HCT116 (cell line): ENCODE results near the gene KIF13A. TPM values are rescaled to one million over a fixed set of nuclear protein-coding genes. Genes with fewer than 3 reads are reported as not detected.

Source experiments
- ATAC-seq: fragments of 200-7000 bp; cut with Tn5 transposase; 2 replicates; pipeline ENCODE4 v1.9.1; 2020; ENCODE audit warnings: mild to moderate bottlenecking, moderate library complexity
- BruUV-seq: library from RNA; stranded (reverse); fragments of 400-500 nt; replicated peaks from 2 replicates; lab custom pipeline; 2021; lab: Mats Ljungman, UMichigan
- CTCF ChIA-PET: fragments of 300-600 bp; sonication (Branson Sonifier 250); formaldehyde crosslinking; loops from one replicate; lab custom pipeline; 2021; ENCODE audit warnings: antibody characterized with exemption; lab: Charles Lee
- POLR2A ChIA-PET: fragments of 300-600, 350-600 bp; sonication (Branson Sonifier 250); formaldehyde crosslinking; loops from one replicate; lab custom pipeline; 2021; ENCODE audit warnings: antibody characterized with exemption; lab: Charles Lee
- RAD21 ChIA-PET, 2 experiments: fragments of 300-600 bp; sonication (Branson Sonifier 250); formaldehyde crosslinking; loops; one replicate each; lab custom pipeline; 2023; ENCODE audit warnings: low total read pairs in 2 of 2; ENCODE audit not compliant: uncharacterized antibody in 2 of 2, unreplicated experiment in 2 of 2, low non-redundant PET in 1 of 2; lab: Charles Lee
- DNase-seq: peaks from one replicate; pipeline ENCODE4 v3.0.0-alpha.2; 2010; ENCODE audit warnings: low read depth, low spot score
- H2AFZ ChIP-seq: fragments of 200-600 bp; shearing (Covaris generic), sonication (generic); 2 replicates; pipeline ENCODE4 v1.6.1; 2017; ENCODE audit warnings: low read depth, mixed run types, mixed read lengths, antibody characterized with exemption, low read length; ENCODE audit not compliant: poor library complexity, severe bottlenecking
- H3K27ac ChIP-seq: 2 replicates; pipeline ENCODE4 v1.5.1; 2012; ENCODE audit warnings: low read depth, low read length
- H3K27me3 ChIP-seq: fragments of 200-600 bp; sonication (generic); 2 replicates; pipeline ENCODE4 v1.6.1; 2016; ENCODE audit warnings: mixed run types, low read length, mixed read lengths; ENCODE audit not compliant: insufficient read depth
- H3K36me3 ChIP-seq, 2 experiments: fragments of 200-500 bp in 1 of 2; fragments of 200-600 bp in 1 of 2; sonication (Bioruptor generic) in 1 of 2; sonication (generic) in 1 of 2; 2 replicates each; pipeline versions ENCODE4 v1.5.1 to v1.6.1; 2014 to 2016; ENCODE audit warnings: low read length in 2 of 2, inconsistent platforms in 1 of 2, mixed read lengths in 1 of 2, mixed run types in 1 of 2; ENCODE audit not compliant: insufficient read depth in 2 of 2, control insufficient read depth in 1 of 2
- H3K4me1 ChIP-seq, 2 experiments: fragments of 200-600 bp in 1 of 2; sonication (generic) in 1 of 2; 2 replicates each; pipeline versions ENCODE4 v1.5.1 to v1.6.1; 2012 to 2017; ENCODE audit warnings: low read length in 2 of 2, inconsistent platforms in 1 of 2, mild to moderate bottlenecking in 1 of 2, mixed read lengths in 1 of 2, mixed run types in 1 of 2, moderate library complexity in 1 of 2; ENCODE audit not compliant: insufficient read depth in 2 of 2, control insufficient read depth in 1 of 2
- H3K4me2 ChIP-seq: fragments of 200-600 bp; sonication (generic); 2 replicates; pipeline ENCODE4 v1.6.1; 2017; ENCODE audit warnings: mixed run types, low read length, mixed read lengths
- H3K4me3 ChIP-seq, 2 experiments: fragments of 200-600 bp in 1 of 2; sonication (generic) in 1 of 2; replicated peaks in 1 of 2; 2 replicates each; pipeline ENCODE4 v1.5.1; 2011 to 2016; ENCODE audit warnings: low read length in 2 of 2, control low read depth in 1 of 2, low read depth in 1 of 2, mild to moderate bottlenecking in 1 of 2, mixed read lengths in 1 of 2, mixed run types in 1 of 2
- H3K79me2 ChIP-seq: fragments of 200-600 bp; sonication (generic); 2 replicates; pipeline ENCODE4 v1.6.1; 2017; ENCODE audit warnings: mild to moderate bottlenecking, mixed run types, low read length, moderate library complexity, mixed read lengths; ENCODE audit not compliant: insufficient read depth
- H3K9ac ChIP-seq: fragments of 200-600 bp; sonication (generic); 2 replicates; pipeline ENCODE4 v1.6.1; 2016; ENCODE audit warnings: low read length, mixed read lengths
- H3K9me2 ChIP-seq: fragments of 200-600 bp; sonication (generic), shearing (Covaris generic); 2 replicates; pipeline ENCODE4 v1.6.1; 2017; ENCODE audit warnings: mixed run types, mild to moderate bottlenecking, moderate library complexity; ENCODE audit not compliant: insufficient read depth
- H3K9me3 ChIP-seq, 2 experiments: fragments of 200-500 bp in 1 of 2; fragments of 200-600 bp in 1 of 2; sonication (Bioruptor generic) in 1 of 2; sonication (generic) in 1 of 2; 2 replicates each; pipeline ENCODE4 v1.6.1; 2014 to 2017; ENCODE audit warnings: low read length in 2 of 2, mixed read lengths in 2 of 2, inconsistent platforms in 1 of 2, low read depth in 1 of 2, mild to moderate bottlenecking in 1 of 2, mixed run types in 1 of 2, moderate library complexity in 1 of 2; ENCODE audit not compliant: control insufficient read depth in 1 of 2, insufficient read depth in 1 of 2
- H4K20me1 ChIP-seq: fragments of 200-600 bp; sonication (generic), shearing (Covaris generic); 2 replicates; pipeline ENCODE4 v1.6.1; 2017; ENCODE audit warnings: mixed run types, mild to moderate bottlenecking, moderate library complexity; ENCODE audit not compliant: insufficient read depth
- ELF1 ChIP-seq: IDR thresholded peaks from 2 replicates; pipeline ENCODE4 v1.6.1; 2012; ENCODE audit warnings: low read depth, borderline replicate concordance
- SRF ChIP-seq: IDR thresholded peaks from 2 replicates; pipeline ENCODE4 v1.6.1; 2012; ENCODE audit warnings: low read depth
- intact Hi-C: fragments of 100-400 bp; cut with micrococcal nuclease; formaldehyde crosslinking; loops from 2 replicates; pipeline ENCODE4 v1.10.0; 2022
- total RNA-seq: library from RNA; stranded (reverse); gene quantifications from one replicate; pipeline ENCODE4 v1.2.1, GENCODE V29; 2021; ENCODE audit not compliant: unreplicated experiment
- TF ChIP-seq, protein P1 (sequence below): IDR thresholded peaks from 2 replicates; pipeline ENCODE4 v1.6.1; 2011; ENCODE audit warnings: mild to moderate bottlenecking, low read length, moderate library complexity; ENCODE audit not compliant: insufficient replicate concordance; ENCODE audit errors: extremely low read depth
- TF ChIP-seq, protein P2 (sequence below): IDR thresholded peaks from 2 replicates; pipeline ENCODE4 v1.6.1; 2012
- TF ChIP-seq, protein P3 (sequence below): IDR thresholded peaks from 2 replicates; pipeline ENCODE4 v1.6.1; 2012; ENCODE audit warnings: low read depth

Gene KIF13A
- total RNA-seq, 1 experiment from 2014 or later = 23.1 TPM

DNA sequence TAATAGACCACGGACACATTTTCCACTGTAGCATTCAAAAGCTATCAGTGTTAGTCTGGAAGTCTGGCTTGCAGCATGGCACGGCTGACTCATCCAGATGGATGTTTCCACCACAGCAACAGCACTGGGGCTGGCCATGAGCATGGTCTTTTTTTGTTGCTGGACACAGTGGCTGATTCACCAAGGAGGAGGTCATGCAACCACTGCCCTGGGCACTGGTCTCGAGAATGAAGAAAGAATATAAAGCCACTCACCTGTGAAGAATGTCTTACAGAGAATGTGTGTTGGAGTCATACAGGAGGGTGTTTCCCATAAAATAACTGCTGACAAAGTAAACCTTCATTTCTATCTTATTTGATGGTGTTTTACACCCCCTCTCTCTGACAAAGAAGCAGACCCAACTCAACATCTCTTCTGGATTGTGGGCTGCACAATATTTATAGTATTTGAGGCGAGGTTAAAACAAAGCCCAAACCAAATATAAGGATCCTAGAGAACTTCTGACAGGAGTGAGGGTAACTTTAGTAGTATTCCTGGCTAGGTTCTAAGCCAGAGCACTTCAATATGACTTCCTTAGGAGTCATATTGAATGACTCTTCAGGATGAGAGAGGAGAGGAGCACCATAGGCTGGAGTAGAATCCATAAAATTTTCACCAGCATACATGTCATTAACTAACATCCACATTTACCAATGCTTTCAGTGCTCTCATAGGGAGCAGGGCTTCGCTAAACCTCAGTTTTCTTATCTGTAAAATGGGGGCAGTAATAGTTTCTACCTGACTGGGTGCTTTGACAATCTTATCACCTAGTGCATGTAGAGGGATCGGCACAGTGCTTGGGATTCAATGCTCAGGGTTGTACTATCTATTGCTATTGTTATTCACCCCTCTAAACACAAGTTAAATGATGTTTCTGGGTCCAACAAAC, 121.4 kb downstream of the KIF13A start (continued):
- TF ChIP-seq, protein P1, sequence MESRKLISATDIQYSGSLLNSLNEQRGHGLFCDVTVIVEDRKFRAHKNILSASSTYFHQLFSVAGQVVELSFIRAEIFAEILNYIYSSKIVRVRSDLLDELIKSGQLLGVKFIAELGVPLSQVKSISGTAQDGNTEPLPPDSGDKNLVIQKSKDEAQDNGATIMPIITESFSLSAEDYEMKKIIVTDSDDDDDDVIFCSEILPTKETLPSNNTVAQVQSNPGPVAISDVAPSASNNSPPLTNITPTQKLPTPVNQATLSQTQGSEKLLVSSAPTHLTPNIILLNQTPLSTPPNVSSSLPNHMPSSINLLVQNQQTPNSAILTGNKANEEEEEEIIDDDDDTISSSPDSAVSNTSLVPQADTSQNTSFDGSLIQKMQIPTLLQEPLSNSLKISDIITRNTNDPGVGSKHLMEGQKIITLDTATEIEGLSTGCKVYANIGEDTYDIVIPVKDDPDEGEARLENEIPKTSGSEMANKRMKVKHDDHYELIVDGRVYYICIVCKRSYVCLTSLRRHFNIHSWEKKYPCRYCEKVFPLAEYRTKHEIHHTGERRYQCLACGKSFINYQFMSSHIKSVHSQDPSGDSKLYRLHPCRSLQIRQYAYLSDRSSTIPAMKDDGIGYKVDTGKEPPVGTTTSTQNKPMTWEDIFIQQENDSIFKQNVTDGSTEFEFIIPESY = no peak
- TF ChIP-seq, protein P2, sequence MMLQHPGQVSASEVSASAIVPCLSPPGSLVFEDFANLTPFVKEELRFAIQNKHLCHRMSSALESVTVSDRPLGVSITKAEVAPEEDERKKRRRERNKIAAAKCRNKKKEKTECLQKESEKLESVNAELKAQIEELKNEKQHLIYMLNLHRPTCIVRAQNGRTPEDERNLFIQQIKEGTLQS = peak; percentile 92
- TF ChIP-seq ELF1 = no peak

DNA sequence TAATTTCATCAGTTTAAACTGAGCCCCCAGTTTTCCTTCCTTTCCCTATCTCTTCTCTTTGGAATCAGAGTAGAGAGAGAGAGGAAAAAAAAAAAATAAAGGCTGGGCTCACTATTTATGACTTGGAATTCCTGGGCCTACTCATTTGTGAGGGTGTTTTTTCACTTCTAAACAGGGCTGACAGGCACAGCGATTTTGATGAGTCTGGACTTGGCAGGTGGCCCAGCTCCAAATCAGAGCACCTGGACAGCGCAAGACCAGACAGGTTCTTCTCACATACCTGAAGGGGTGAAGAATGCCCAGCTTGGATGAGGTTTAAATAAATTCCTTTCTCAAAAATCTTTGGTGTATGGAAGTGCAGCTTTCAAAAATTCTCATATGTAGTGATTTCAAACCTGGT, 122.2 kb downstream of the KIF13A start:
- Histone ChIP-seq H3K27ac (peak overlapping the region; percentile 85), H3K4me1 (peaks cover 40 to 52% of the 10 kb centered on the region in 2 experiments), H3K9me2 (no peaks in the 10 kb centered on the region), H3K27me3 (no peaks in the 10 kb centered on the region), H3K36me3 (no peaks in the 10 kb centered on the region), H3K9me3 (no peaks in the 10 kb centered on the region), H3K79me2 (no peaks in the 10 kb centered on the region), H3K9ac (peak overlapping the region; percentile 53), H3K4me2 (peak overlapping the region; percentile 60), H2AFZ (no peak overlapping the region), H3K4me3 (peak overlapping the region in 1 of 2 experiments; percentile 24; a peak in 1 of 4 replicates), H4K20me1 (no peaks in the 10 kb centered on the region)
- ChIA-PET RAD21 (no interaction called here), POLR2A (interaction anchor here (1.7 kb wide), 1 partner anchor 11 kb away, joined by 3 read pairs; no protein-coding TSS in a partner anchor), CTCF (no interaction called here)
- BruUV-seq = no TSS peak
- peak; percentile 77 for ATAC-seq
- TF ChIP-seq, protein P3, sequence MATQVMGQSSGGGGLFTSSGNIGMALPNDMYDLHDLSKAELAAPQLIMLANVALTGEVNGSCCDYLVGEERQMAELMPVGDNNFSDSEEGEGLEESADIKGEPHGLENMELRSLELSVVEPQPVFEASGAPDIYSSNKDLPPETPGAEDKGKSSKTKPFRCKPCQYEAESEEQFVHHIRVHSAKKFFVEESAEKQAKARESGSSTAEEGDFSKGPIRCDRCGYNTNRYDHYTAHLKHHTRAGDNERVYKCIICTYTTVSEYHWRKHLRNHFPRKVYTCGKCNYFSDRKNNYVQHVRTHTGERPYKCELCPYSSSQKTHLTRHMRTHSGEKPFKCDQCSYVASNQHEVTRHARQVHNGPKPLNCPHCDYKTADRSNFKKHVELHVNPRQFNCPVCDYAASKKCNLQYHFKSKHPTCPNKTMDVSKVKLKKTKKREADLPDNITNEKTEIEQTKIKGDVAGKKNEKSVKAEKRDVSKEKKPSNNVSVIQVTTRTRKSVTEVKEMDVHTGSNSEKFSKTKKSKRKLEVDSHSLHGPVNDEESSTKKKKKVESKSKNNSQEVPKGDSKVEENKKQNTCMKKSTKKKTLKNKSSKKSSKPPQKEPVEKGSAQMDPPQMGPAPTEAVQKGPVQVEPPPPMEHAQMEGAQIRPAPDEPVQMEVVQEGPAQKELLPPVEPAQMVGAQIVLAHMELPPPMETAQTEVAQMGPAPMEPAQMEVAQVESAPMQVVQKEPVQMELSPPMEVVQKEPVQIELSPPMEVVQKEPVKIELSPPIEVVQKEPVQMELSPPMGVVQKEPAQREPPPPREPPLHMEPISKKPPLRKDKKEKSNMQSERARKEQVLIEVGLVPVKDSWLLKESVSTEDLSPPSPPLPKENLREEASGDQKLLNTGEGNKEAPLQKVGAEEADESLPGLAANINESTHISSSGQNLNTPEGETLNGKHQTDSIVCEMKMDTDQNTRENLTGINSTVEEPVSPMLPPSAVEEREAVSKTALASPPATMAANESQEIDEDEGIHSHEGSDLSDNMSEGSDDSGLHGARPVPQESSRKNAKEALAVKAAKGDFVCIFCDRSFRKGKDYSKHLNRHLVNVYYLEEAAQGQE = 0 out of 2 replicates have a peak, but pooled peaks have one; percentile 22
- no peak for TF ChIP-seq SRF
- DNase-seq = peak; percentile 58
- intact Hi-C loops = loop anchor here (2.0 to 5.0 kb wide), 2 partner anchors 122 to 290 kb away; partner anchors contain the start of genes KDM1B, KIF13A and TPMT
